KMS-11 (cell line): ENCODE data around the gene EXPH5.

Experiments
- H2AFZ ChIP-seq: fragments of 200-600 bp; sonication (generic); 2 replicates; pipeline ENCODE4 v1.6.1; 2016; ENCODE audit warnings: antibody characterized with exemption, mixed run types, low read depth
- H3K27ac ChIP-seq: fragments of 200-600 bp; sonication (generic); 2 replicates; pipeline ENCODE4 v1.6.1; 2016; ENCODE audit warnings: mild to moderate bottlenecking, mixed run types
- H3K27me3 ChIP-seq: fragments of 200-600 bp; sonication (generic); 2 replicates; pipeline ENCODE4 v1.6.1; 2017; ENCODE audit warnings: mild to moderate bottlenecking, low read depth, mixed run types, moderate library complexity; ENCODE audit not compliant: insufficient read depth
- H3K36me3 ChIP-seq: fragments of 200-600 bp; sonication (generic); 2 replicates; pipeline ENCODE4 v1.6.1; 2017; ENCODE audit warnings: mild to moderate bottlenecking, mixed run types; ENCODE audit not compliant: insufficient read depth
- H3K4me1 ChIP-seq: fragments of 200-600 bp; sonication (generic); 2 replicates; pipeline ENCODE4 v1.6.1; 2016; ENCODE audit warnings: mild to moderate bottlenecking, low read depth, mixed run types; ENCODE audit not compliant: poor library complexity, severe bottlenecking
- H3K4me2 ChIP-seq: fragments of 200-600 bp; sonication (generic); 2 replicates; pipeline ENCODE4 v1.7.0; 2016; ENCODE audit warnings: mild to moderate bottlenecking, mixed run types
- H3K4me3 ChIP-seq: fragments of 200-600 bp; sonication (generic); IDR thresholded peaks from 2 replicates; pipeline ENCODE4 v1.6.1; 2017; ENCODE audit warnings: low read depth, low read length, mixed read lengths; ENCODE audit not compliant: insufficient read depth
- H3K79me2 ChIP-seq: fragments of 200-600 bp; sonication (generic); 2 replicates; pipeline ENCODE4 v1.6.1; 2016; ENCODE audit warnings: low read depth, mixed run types; ENCODE audit not compliant: insufficient read depth
- H3K9ac ChIP-seq: fragments of 200-600 bp; sonication (generic); 2 replicates; pipeline ENCODE4 v1.6.1; 2016; ENCODE audit warnings: mild to moderate bottlenecking, mixed run types
- H4K20me1 ChIP-seq: fragments of 200-600 bp; sonication (generic); 2 replicates; pipeline ENCODE4 v1.6.1; 2016; ENCODE audit warnings: mild to moderate bottlenecking, mixed run types; ENCODE audit not compliant: insufficient read depth
- CTCF ChIP-seq: fragments of 200-600 bp; sonication (generic); conservative IDR thresholded peaks from 2 replicates; pipeline ENCODE4 v1.6.1; 2017; ENCODE audit warnings: low read depth, mild to moderate bottlenecking, antibody characterized with exemption, low read length, moderate library complexity, mixed read lengths

EXPH5 gene

GRCh38 chr11:108628326-108628725 is 34.8 kb upstream of the EXPH5 start:
- Histone ChIP-seq H3K27ac (no peak overlapping the region), H2AFZ (no peak overlapping the region), H3K4me2 (no peak overlapping the region), H3K4me1 (no peaks in the 10 kb centered on the region), H4K20me1 (no peaks in the 10 kb centered on the region), H3K27me3 (no peaks in the 10 kb centered on the region), H3K9ac (no peak overlapping the region), H3K4me3 (no peak overlapping the region), H3K36me3 (no peaks in the 10 kb centered on the region), H3K79me2 (no peaks in the 10 kb centered on the region)
- TF ChIP-seq CTCF, result no peak

- no peak overlapping the region for H2AFZ ChIP-seq
- no peaks in the 10 kb centered on the region for H4K20me1 ChIP-seq
- H3K4me2 ChIP-seq, result no peak overlapping the region
- H3K79me2 ChIP-seq, result no peaks in the 10 kb centered on the region
- peaks cover 36% of the 10 kb centered on the region for H3K4me1 ChIP-seq
- no peak overlapping the region for H3K27ac ChIP-seq
- no peaks in the 10 kb centered on the region for H3K36me3 ChIP-seq
- no peak overlapping the region for H3K4me3 ChIP-seq
- H3K9ac ChIP-seq, result no peak overlapping the region
- no peak for TF ChIP-seq CTCF
- H3K27me3 ChIP-seq, result no peaks in the 10 kb centered on the region
Observed at GRCh38 chr11:108624196-108624925, 30.8 kb upstream of the EXPH5 start.

GRCh38 chr11:108622341-108622740 is 28.8 kb upstream of the EXPH5 start:
- no peaks in the 10 kb centered on the region for H3K79me2 ChIP-seq
- no peaks in the 10 kb centered on the region for H3K27me3 ChIP-seq
- no peak overlapping the region for H3K4me3 ChIP-seq
- no peaks in the 10 kb centered on the region for H4K20me1 ChIP-seq
- H3K4me1 ChIP-seq, result peaks cover 41% of the 10 kb centered on the region
- H2AFZ ChIP-seq, result peak overlapping the region; percentile 38; the same call in 1 of the 2 replicates
- peak overlapping the region; percentile 44; the same call in 1 of the 2 replicates for H3K4me2 ChIP-seq
- H3K36me3 ChIP-seq, result no peaks in the 10 kb centered on the region
- H3K27ac ChIP-seq, result peak overlapping the region; percentile 41
- no peak for TF ChIP-seq CTCF
- no peak overlapping the region for H3K9ac ChIP-seq

GRCh38 chr11:108620958-108621772 is 27.6 kb upstream of the EXPH5 start:
- peaks cover 41% of the 10 kb centered on the region for H3K4me1 ChIP-seq
- H3K4me3 ChIP-seq, result no peak overlapping the region
- H3K27me3 ChIP-seq, result no peaks in the 10 kb centered on the region
- no peak for TF ChIP-seq CTCF
- H3K27ac ChIP-seq, result peak overlapping the region; percentile 41
- H4K20me1 ChIP-seq, result no peaks in the 10 kb centered on the region
- peak overlapping the region; percentile 44 for H3K4me2 ChIP-seq
- peak overlapping the region; percentile 38 for H2AFZ ChIP-seq
- H3K79me2 ChIP-seq, result no peaks in the 10 kb centered on the region
- no peaks in the 10 kb centered on the region for H3K36me3 ChIP-seq
- H3K9ac ChIP-seq, result no peak overlapping the region
